Stimulated activated CD4-positive, alpha-beta T cell treated with anti-CD3 and anti-CD28 coated beads, Interleukin-12 subunit alpha, Interleukin-12 subunit beta, amount 100 ng/mL, for 4 hours (primary cell): ENCODE measurements around the gene FJX1.
"Not testable (repeated sequence)": the region's sequence is repeated elsewhere in the genome, so short reads cannot be mapped to it uniquely, and the experiment has no call there.

Source experiments
- DNase-seq: peaks from one replicate; pipeline ENCODE4 v3.0.0-alpha.2; 2020

FJX1 gene

GRCh38 chr11:35635933-35636332, 17.7 kb downstream of the FJX1 start:
- no peak for DNase-seq

- DNase-seq: no peak
These were observed 21.4 kb downstream of the FJX1 start for GRCh38 chr11:35639591-35640179.

DNA sequence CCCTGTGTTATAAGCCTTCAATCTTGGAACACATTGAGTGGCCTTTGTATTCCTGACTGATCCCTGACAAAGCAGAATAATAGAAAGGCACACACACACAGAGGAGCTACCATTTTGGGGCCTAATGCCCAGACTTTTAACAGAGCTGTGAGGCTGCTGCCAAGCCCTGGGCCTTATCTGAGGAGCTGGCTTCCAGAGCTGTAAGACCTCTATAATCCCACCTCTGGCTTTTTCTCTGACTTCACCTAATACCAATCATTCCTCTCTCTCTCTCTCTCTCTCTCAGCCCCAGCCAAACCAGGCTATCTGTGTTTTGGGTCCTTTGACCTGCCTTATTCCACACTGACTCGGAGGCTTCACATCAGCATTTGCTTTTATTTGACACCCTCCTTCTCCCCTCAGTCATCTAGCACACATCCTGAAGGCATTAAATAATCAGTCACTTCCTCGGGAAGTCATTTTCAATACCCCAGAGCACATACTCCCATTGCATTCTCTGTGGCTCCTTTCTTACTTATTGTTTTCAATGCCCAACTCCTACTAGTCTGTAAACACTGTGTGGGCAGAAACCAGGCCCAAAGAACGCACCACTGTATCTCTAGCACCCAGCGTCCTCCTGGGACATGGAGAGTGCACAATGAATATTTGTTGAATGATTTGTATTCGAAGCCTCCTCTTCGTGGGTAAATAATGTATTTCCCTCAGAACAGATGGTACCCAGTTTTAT, 23.1 kb downstream of the FJX1 start:
- DNase-seq: no peak

DNA sequence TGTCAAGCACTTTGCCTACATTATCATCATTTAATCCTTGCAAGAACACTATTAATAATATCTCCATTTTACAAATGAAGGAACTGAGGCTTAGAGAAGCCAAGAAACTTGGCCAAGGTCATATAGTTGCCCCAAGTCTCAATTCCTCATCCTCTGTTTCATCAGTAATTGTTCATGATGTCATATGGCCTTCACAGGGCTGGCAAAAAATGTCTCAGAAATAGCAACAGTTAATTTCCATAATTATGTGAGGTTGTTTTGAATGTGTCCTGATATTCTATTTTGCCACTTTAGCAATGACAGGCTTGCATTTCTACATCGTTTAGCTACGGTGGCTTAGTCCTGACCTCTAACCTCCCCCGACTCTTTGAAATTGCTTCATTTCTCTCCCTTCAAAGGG, 23.7 kb downstream of the FJX1 start:
- no peak for DNase-seq

DNA sequence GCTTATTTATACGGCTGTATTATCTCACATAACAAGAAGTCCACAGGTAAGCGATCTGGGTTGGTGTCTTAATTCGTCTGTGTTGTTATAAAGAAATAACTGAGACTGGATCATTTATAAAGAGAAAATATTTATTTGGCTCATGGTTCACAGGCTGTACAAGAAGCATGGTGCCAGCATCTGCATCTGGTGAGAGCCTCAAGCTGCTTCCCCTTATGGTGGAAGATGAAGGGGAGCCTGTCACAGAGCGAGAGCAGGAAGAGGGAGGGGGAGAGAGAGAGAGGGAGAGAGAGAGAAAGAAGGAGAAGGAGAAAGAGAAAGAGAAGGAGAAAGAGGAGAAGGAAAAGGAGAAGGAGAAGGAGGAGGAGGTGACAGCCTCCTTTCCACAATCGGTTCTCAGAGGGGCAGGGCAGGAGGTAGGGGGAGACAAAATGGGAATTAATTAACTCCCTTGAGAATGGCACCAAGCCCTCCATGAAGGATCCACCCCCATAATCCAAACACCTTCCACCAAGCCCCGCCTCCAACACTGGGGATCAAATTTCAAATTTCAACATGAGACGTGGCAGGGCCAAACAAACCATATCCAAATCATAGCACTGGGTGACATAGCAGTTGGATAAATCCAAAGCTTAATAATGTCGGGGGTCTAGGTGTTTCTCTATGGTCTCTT, 29.3 kb downstream of the FJX1 start:
- DNase-seq: no peak

- no peak for DNase-seq
These were observed 31.7 kb downstream of the FJX1 start for GRCh38 chr11:35650006-35650405.

GRCh38 chr11:35650467-35650866, 32.2 kb downstream of the FJX1 start:
- DNase-seq: no peak

DNA sequence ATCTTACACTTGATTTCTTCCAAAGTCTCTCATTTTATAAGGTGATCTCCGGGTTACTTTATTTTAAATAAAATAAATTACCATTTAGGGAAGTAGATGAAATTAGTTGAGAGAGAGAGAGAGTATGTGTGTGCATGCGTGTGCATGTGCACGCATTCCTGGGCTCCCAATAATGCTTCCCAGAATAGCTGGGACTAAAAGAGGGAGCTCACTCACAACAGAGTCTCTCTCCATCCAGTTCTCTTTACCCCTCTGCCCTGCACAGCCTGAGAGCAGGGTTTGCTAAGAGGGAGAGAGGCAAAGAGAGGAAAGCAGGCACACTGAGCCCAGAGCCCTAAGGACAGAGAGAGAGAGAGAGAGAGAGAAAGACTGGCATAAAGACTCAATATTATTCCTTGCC, 33.0 kb downstream of the FJX1 start:
- DNase-seq: no peak

GRCh38 chr11:35652786-35653185, 34.5 kb downstream of the FJX1 start:
- not testable (repeated sequence) for DNase-seq

GRCh38 chr11:35654711-35655110, 36.5 kb downstream of the FJX1 start:
- DNase-seq: no peak

DNA sequence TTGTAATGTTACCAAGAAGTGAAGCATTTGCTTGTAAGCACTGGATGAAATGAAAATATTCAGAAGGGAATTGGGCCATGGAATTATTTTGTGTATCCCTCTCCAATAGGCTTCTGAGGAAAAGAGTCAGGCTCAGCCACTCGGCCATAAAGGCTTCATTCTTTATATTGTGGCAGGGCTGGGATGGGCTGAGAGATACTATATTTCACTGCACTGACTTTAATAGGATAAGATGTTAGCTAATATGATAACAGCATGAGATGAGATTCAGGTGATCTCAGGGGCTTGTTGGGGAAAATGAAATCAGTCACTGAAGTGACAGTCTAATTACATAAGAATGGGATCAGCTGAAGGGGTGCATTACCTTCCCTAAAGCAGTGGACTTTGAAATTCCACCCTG, 37.0 kb downstream of the FJX1 start:
- DNase-seq: no peak

GRCh38 chr11:35655856-35656255, 37.6 kb downstream of the FJX1 start:
- DNase-seq: no peak

- DNase-seq: no peak
These were observed 40.0 kb downstream of the FJX1 start for GRCh38 chr11:35658020-35658948.

DNA sequence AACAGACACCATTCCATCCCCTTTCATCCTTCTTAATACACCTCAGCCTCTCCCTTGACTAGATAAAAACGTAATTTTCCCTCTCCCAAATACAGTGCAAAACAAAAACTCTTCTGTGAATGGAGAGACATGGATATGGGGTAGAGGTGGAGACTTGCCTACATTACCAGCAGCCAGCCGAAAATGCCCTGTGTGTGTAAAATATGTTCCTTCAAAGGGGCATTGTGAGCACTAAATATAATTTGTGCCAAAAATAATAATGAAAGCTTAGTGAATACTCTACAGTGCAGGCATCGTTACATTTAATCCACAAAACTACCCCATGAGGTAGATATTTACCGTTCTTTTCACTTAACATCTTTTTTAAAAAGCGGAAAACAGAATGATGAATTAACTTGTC, 43.3 kb downstream of the FJX1 start:
- no peak for DNase-seq

DNA sequence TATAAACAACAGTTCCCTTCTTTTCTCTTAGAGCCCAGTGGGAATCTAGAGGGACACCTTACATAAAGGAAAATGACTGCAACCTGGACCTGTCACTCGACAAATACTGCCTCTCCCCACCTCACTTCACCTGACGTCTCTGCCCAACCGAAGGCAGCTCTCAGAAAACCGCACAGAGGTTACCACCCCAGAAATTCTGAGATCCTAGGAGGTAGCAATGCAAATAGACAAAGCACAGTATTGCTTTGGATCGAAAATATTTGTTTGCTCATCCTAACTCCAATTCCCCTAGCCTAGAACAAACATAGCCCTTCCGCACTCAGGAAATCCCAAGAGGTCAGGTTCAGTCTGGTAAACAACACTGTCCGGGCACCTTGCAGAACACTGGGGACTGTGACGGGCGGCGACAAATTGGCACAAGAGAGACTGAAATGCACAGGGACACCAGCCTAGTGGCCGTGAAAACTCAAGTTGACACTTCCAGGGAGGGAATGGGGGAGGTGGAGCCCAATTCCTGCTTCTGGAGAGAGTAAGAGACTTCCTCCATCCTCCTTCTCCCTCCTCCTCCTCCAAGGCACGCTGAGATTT, 43.9 kb downstream of the FJX1 start:
- no peak for DNase-seq

DNA sequence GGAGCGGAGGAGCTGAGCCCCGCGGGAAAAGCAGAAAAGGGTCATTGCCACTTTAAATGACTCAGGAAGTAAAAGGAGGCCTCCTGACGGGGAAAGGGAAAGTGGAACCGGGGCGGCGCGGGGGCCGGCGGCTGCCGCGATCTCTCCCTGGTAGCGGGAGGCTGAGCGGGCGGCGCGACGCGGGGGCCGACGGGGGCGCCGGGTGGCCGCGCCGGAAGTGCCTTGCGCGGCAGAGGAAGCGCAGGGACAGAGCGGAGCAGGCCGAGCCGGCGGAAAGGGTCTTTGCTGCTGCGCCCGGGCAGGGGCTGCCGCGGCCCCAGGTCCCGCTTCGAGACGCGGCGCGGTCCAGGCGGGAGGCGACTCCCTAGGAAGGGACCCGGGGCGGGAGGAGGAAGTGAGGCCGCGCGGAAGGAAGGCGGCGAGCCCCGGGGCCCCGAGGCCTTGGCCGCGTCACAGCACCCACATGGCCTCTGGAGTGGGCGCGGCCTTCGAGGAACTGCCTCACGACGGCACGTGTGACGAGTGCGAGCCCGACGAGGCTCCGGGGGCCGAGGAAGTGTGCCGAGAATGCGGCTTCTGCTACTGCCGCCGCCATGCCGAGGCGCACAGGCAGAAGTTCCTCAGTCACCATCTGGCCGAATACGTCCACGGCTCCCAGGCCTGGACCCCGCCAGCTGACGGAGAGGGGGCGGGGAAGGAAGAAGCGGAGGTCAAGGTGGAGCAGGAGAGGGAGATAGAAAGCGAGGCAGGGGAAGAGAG, 44.6 kb downstream of the FJX1 start, which contains the start of gene TRIM44:
Gene TRIM44 (plus strand): TSS at position 127 of the 759 bp plus-strand sequence. CDS start 337 bp downstream, at position 464.
- DNase-seq: peak; percentile 82

DNA sequence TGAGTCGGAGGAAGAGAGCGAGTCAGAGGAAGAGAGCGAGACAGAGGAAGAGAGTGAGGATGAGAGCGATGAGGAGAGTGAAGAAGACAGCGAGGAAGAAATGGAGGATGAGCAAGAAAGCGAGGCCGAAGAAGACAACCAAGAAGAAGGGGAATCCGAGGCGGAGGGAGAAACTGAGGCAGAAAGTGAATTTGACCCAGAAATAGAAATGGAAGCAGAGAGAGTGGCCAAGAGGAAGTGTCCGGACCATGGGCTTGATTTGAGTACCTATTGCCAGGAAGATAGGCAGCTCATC, 45.1 kb downstream of the FJX1 start:
- DNase-seq: no peak

GRCh38 chr11:35664977-35665441, 46.7 kb downstream of the FJX1 start:
- DNase-seq: no peak

DNA sequence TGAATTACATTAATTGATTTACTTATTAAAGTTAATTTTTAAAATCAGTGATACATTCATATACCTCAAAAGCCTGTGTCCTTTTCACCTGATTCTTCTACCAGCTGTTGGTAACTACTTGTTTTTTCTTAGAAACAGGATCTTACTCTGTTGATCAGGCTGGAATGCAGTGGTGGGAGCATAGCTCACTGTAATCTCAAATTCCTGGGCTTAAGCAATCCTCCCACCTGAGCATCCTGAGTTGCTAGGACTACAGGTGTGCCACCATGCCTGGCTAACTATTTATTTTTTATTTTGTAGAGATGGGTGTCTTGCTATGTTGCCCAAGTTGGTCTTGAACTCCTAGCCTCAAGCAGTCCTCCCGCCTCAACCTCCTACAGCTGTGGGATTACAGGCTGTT, 49.0 kb downstream of the FJX1 start:
- no peak for DNase-seq

DNA sequence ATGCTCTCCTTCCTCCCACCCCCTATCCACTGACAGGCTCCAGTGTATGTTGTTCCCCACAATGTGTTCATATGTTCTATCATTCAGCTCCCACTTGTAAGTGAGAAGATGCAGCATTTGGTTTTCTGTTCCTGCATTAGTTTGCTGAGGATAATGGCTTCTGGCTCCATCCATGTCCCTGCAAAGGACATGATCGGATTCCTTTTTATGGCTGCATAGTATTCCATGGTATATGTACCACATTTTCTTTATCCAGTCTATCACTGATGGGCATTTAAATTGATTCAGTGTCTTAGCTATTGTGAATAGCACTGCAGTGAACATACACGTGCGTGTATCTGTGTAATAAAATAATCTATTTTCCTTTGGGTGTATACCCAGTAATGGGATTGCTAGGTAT, 50.1 kb downstream of the FJX1 start:
- DNase-seq: not testable (repeated sequence)
